CD4-positive, alpha-beta T cell (primary cell): ENCODE measurements around the gene TMPRSS6. TPM values are rescaled to one million over a fixed set of nuclear protein-coding genes. Genes with fewer than 3 reads are reported as not detected.

Source experiments
- ATAC-seq: fragments of 200-7000 bp; cut with Tn5 transposase; one replicate; pipeline ENCODE4 v1.10.0; 2022; ENCODE audit warnings: mild to moderate bottlenecking; ENCODE audit not compliant: poor library complexity
- CTCF ChIA-PET: fragments of 350-600 bp; sonication (Branson Sonifier 250); formaldehyde crosslinking; loops from one replicate; lab custom pipeline; 2021; ENCODE audit warnings: antibody characterized with exemption, inconsistent platforms; lab: Charles Lee
- POLR2A ChIA-PET: fragments of 350-600 bp; sonication (Branson Sonifier 250); formaldehyde crosslinking; loops from one replicate; lab custom pipeline; 2021; ENCODE audit warnings: antibody characterized with exemption, inconsistent platforms; lab: Charles Lee
- DNase-seq, 14 experiments: peaks; one replicate each; pipeline ENCODE4 v3.0.0-alpha.2; 2013 to 2020; ENCODE audit warnings: mixed read lengths in 2 of 14
- H3K27ac ChIP-seq, 2 donors: one replicate each; pipeline versions ENCODE4 v1.5.1 to v1.7.0; 2013; ENCODE audit warnings: low read length in 2 of 2, low read depth in 1 of 2, mild to moderate bottlenecking in 1 of 2
- H3K27me3 ChIP-seq, 2 experiments: 1 replicate in 1 of 2; 2 replicates in 1 of 2; pipeline versions ENCODE4 v1.6.1 to v1.7.0; 2013; ENCODE audit warnings: low read length in 2 of 2, control low read depth in 1 of 2, mild to moderate bottlenecking in 1 of 2, moderate library complexity in 1 of 2; ENCODE audit not compliant: insufficient read depth in 2 of 2, control insufficient read depth in 1 of 2
- H3K36me3 ChIP-seq: one replicate; pipeline ENCODE4 v1.6.1; 2013; ENCODE audit warnings: low read length, control low read depth; ENCODE audit not compliant: insufficient read depth
- H3K4me1 ChIP-seq: one replicate; pipeline ENCODE4 v1.6.1; 2013; ENCODE audit warnings: low read length, control low read depth; ENCODE audit not compliant: insufficient read depth
- H3K4me3 ChIP-seq: one replicate; pipeline ENCODE4 v1.5.1; 2013; ENCODE audit warnings: mild to moderate bottlenecking, low read length, moderate library complexity
- H3K9me3 ChIP-seq, 2 experiments: 1 replicate in 1 of 2; 2 replicates in 1 of 2; pipeline versions ENCODE4 v1.6.1 to v1.7.0; 2013; ENCODE audit warnings: low read length in 2 of 2, mild to moderate bottlenecking in 2 of 2, control low read depth in 1 of 2, moderate library complexity in 1 of 2; ENCODE audit not compliant: control insufficient read depth in 1 of 2, insufficient read depth in 1 of 2
- H3K27ac Mint-ChIP-seq: one replicate; pipeline ENCODE4 v1.8.0; 2020; ENCODE audit warnings: mixed read lengths
- H3K27me3 Mint-ChIP-seq: one replicate; pipeline ENCODE4 v1.8.0; 2021; ENCODE audit warnings: mixed read lengths
- H3K36me3 Mint-ChIP-seq: one replicate; pipeline ENCODE4 v1.8.0; 2021; ENCODE audit warnings: low read depth, mixed read lengths
- H3K4me1 Mint-ChIP-seq: one replicate; pipeline ENCODE4 v1.8.0; 2021; ENCODE audit warnings: low read depth, mixed read lengths
- H3K4me3 Mint-ChIP-seq: one replicate; pipeline ENCODE4 v1.8.0; 2020; ENCODE audit warnings: mild to moderate bottlenecking, mixed read lengths
- H3K9me3 Mint-ChIP-seq: one replicate; pipeline ENCODE4 v1.8.0; 2020; ENCODE audit warnings: mixed read lengths
- intact Hi-C, 2 experiments: fragments of 100-400 bp; cut with DNase I in 1 of 2; cut with micrococcal nuclease in 1 of 2; formaldehyde crosslinking; loops; one replicate each; pipeline versions ENCODE4 v1.15.1 to v1.9.0; 2023 to 2025; cut with DNase I, micrococcal nuclease
- total RNA-seq, 174 experiments: library from RNA in 2 of 174; stranded (reverse) in 2 of 174; gene quantifications; one replicate each; pipeline ENCODE4 v1.2.3 and lab custom pipeline; 2021 to 2026
- TF ChIP-seq, protein P1 (sequence below): fragments of 200-600 bp; IDR thresholded peaks from one replicate; pipeline ENCODE4 v1.8.0; 2022; ENCODE audit warnings: antibody characterized with exemption, mild to moderate bottlenecking

Gene TMPRSS6
- total RNA-seq, 2 experiments from 2014 or later: 0.19 to 0.39 TPM

DNA sequence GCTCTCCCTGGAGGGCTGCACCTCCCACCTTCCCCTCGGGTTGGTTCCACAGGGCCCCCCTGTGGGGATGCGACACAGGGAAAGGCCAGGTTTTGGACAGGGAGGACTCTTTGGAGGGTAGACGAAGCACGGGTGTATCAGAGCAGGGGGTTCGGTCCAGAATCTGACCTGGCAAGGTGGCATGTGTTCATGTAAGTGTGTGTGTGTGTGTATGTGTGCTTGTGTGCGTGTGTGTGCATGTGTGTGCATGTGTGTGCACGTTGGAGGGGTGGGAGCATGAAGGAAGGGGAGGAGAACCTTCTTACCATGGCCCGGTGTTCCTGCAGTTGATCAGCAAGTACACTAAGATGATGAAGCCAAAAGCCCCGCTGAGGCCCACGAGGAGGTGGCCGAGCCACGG is 25.5 kb upstream of the TMPRSS6 start:
- peaks cover 10% of the 10 kb centered on the region for H3K4me1 ChIP-seq
- POLR2A ChIA-PET: interaction anchor here (1.2 kb wide), 1 partner anchor 13 kb away, joined by 3 read pairs; no protein-coding TSS in a partner anchor
- no peaks in the 10 kb centered on the region for H3K27me3 ChIP-seq
- no peak overlapping the region for H3K27ac ChIP-seq
- Mint-ChIP-seq H3K4me1 (no peaks in the 10 kb centered on the region), H3K9me3 (no peaks in the 10 kb centered on the region), H3K27me3 (no peaks in the 10 kb centered on the region), H3K4me3 (no peak overlapping the region), H3K27ac (no peak overlapping the region), H3K36me3 (peaks cover 75% of the 10 kb centered on the region)
- CTCF ChIA-PET: no interaction called here
- no peak for DNase-seq
- TF ChIP-seq, protein P1, sequence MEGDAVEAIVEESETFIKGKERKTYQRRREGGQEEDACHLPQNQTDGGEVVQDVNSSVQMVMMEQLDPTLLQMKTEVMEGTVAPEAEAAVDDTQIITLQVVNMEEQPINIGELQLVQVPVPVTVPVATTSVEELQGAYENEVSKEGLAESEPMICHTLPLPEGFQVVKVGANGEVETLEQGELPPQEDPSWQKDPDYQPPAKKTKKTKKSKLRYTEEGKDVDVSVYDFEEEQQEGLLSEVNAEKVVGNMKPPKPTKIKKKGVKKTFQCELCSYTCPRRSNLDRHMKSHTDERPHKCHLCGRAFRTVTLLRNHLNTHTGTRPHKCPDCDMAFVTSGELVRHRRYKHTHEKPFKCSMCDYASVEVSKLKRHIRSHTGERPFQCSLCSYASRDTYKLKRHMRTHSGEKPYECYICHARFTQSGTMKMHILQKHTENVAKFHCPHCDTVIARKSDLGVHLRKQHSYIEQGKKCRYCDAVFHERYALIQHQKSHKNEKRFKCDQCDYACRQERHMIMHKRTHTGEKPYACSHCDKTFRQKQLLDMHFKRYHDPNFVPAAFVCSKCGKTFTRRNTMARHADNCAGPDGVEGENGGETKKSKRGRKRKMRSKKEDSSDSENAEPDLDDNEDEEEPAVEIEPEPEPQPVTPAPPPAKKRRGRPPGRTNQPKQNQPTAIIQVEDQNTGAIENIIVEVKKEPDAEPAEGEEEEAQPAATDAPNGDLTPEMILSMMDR: no peak
- H3K36me3 ChIP-seq: peaks cover 94% of the 10 kb centered on the region
- intact Hi-C loops: no loop called here
- no peaks in the 10 kb centered on the region for H3K9me3 ChIP-seq
- no peak for ATAC-seq
- H3K4me3 ChIP-seq: no peak overlapping the region

DNA sequence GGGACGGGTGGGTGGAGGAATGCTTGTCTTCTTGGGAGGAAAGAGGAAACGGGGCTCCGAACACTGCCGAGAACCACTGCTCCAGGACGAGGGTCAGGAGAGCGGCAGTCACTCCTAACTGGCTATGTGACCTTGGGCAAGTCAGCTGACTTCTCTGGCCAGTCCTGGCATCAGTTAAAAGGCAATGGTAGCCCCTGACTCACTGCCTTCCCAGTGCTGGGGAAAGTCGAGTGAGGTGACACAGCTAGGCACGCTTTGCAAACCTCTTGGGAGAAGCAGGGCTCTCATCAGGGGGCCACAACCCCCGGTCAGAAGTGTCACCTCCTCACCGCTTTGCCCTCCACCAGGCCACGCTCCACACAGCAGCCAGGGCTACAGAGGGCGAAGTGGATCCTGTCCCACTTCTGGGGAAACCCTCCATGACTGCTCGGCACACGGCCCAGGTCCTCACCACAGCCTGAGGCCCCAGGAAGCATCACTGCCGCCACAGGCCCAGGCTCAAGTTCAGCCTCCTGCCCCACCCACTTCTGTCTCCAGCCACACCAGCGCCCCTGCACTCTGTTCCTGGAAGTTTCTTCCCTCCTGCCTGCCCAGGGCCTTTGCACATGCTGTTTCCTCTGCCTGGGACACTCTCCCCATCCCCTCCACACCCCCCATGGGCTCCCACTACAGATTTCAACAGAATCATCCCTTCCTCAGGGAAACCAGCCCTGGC is 23.9 kb upstream of the TMPRSS6 start:
- Histone ChIP-seq H3K27me3 (no peaks in the 10 kb centered on the region), H3K4me3 (no peak overlapping the region), H3K9me3 (no peaks in the 10 kb centered on the region), H3K27ac (peak overlapping the region in 1 of 2 donors; percentile 16), H3K36me3 (peaks cover 90% of the 10 kb centered on the region), H3K4me1 (peaks cover 2% of the 10 kb centered on the region)
- H3K9me3 Mint-ChIP-seq: no peaks in the 10 kb centered on the region
- H3K27ac Mint-ChIP-seq: no peak overlapping the region
- H3K27me3 Mint-ChIP-seq: no peaks in the 10 kb centered on the region
- peaks cover 65% of the 10 kb centered on the region for H3K36me3 Mint-ChIP-seq
- no peak for ATAC-seq
- H3K4me3 Mint-ChIP-seq: no peak overlapping the region
- H3K4me1 Mint-ChIP-seq: no peaks in the 10 kb centered on the region
- TF ChIP-seq, protein P1: no peak
- ChIA-PET CTCF (no interaction called here), POLR2A (interaction anchor here (1.2 kb wide), 1 partner anchor 11 kb away, joined by 3 read pairs; no protein-coding TSS in a partner anchor)
- no peak for DNase-seq
- intact Hi-C loops: no loop called here

DNA sequence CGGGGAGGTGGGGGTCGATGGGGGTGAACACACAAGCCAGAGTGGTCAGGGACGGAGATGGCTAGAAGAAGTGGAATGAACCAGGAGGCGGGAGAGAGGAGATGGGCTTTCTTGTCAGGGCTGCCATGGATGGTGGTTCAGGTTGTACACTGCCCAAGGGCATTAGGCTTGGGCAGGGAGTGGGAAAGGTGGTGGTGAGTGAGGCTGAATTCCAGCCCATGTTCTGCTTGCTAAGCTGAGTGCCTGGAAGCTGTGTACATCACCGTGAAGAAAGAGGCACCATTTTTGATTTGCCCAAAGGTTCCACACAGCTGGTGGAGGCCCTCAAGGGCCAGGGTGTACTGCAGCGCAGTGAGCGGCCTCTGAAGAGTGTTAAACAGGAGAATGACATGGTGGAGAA is 23.3 kb upstream of the TMPRSS6 start:
- TF ChIP-seq, protein P1: no peak
- H3K9me3 Mint-ChIP-seq: no peaks in the 10 kb centered on the region
- H3K4me1 Mint-ChIP-seq: no peaks in the 10 kb centered on the region
- no peaks in the 10 kb centered on the region for H3K27me3 Mint-ChIP-seq
- intact Hi-C loops: no loop called here
- no peaks in the 10 kb centered on the region for H3K4me1 ChIP-seq
- H3K27me3 ChIP-seq: no peaks in the 10 kb centered on the region
- H3K9me3 ChIP-seq: no peaks in the 10 kb centered on the region
- peaks cover 90% of the 10 kb centered on the region for H3K36me3 ChIP-seq
- H3K27ac Mint-ChIP-seq: no peak overlapping the region
- CTCF ChIA-PET: no interaction called here
- peak overlapping the region in 1 of 2 donors; percentile 16 for H3K27ac ChIP-seq
- no peak overlapping the region for H3K4me3 Mint-ChIP-seq
- POLR2A ChIA-PET: interaction anchor here (1.2 to 1.5 kb wide), 3 partner anchors 10 to 16 kb away, joined by 4 to 5 read pairs (median 4); partner anchors contain the start of gene IL2RB
- no peak overlapping the region for H3K4me3 ChIP-seq
- ATAC-seq (no peak), DNase-seq (no peak)
- peaks cover 58% of the 10 kb centered on the region for H3K36me3 Mint-ChIP-seq
